Liver (tissue), 3 donors: ENCODE measurements around the gene TEX51.

ENCODE experiments used
- CTCF ChIP-seq: fragments of 150-350 bp; IDR thresholded peaks from 2 replicates; pipeline ENCODE4 v1.5.1; 2017; ENCODE audit warnings: improper control_type of control experiment, low read depth, low read length; ENCODE audit not compliant: missing input control
- JUND ChIP-seq, 2 donors: IDR thresholded peaks; 2 replicates each; pipeline ENCODE4 v1.6.1; 2016; ENCODE audit warnings: antibody characterized with exemption in 2 of 2
- MAX ChIP-seq: IDR thresholded peaks from 2 replicates; pipeline ENCODE4 v1.6.1; 2016; ENCODE audit warnings: antibody characterized with exemption
- RAD21 ChIP-seq, 2 donors: IDR thresholded peaks; 2 replicates each; pipeline ENCODE4 v1.6.1; 2016; ENCODE audit warnings: antibody characterized with exemption in 2 of 2, mild to moderate bottlenecking in 2 of 2
- YY1 ChIP-seq: IDR thresholded peaks from 2 replicates; pipeline ENCODE4 v1.6.1; 2016; ENCODE audit warnings: antibody characterized with exemption, mild to moderate bottlenecking
- ZBTB33 ChIP-seq: IDR thresholded peaks from 2 replicates; pipeline ENCODE4 v1.6.1; 2016; ENCODE audit warnings: antibody characterized with exemption
- donor health status: healthy.
- donor health status: healthy.

GRCh38 chr2:126858436-126858835 lies 40.3 kb upstream of the TEX51 start:
- TF ChIP-seq CTCF = no peak
- TF ChIP-seq MAX = no peak
- no peak for TF ChIP-seq YY1
- TF ChIP-seq ZBTB33 = no peak
- TF ChIP-seq JUND (IDR thresholded peaks at IDR 0.05) = no peak
- TF ChIP-seq RAD21 (IDR thresholded peaks at IDR 0.05) = no peak
